NCI-H226 (cell line): ENCODE measurements around the gene KMT2B.
"Not testable (repeated sequence)": the region's sequence is repeated elsewhere in the genome, so short reads cannot be mapped to it uniquely, and the experiment has no call there.

Experiments
- DNase-seq: peaks from one replicate; pipeline ENCODE4 v3.0.0-alpha.2; 2015

Gene KMT2B

GRCh38 chr19:35713506-35713850 lies 4.3 kb upstream of the KMT2B start:
- DNase-seq, result no peak

- no peak for DNase-seq
Observed at GRCh38 chr19:35713904-35714495, 3.8 kb upstream of the KMT2B start.

GRCh38 chr19:35714601-35715354 lies 3.0 kb upstream of the KMT2B start:
- DNase-seq, result no peak

GRCh38 chr19:35715355-35715809 lies 2.4 kb upstream of the KMT2B start:
- no peak for DNase-seq

- DNase-seq, result peak; percentile 36
Observed at GRCh38 chr19:35715981-35716800, 1.6 kb upstream of the KMT2B start.

- DNase-seq, result peak; percentile 79
Observed at GRCh38 chr19:35716801-35717664, 770 bp upstream of the KMT2B start.

- no peak for DNase-seq
Observed at GRCh38 chr19:35718345-35719041, 690 bp downstream of the KMT2B start.

GRCh38 chr19:35719402-35720162 lies 1.8 kb downstream of the KMT2B start:
- DNase-seq, result no peak

- no peak for DNase-seq
Observed at GRCh38 chr19:35720163-35720524, 2.3 kb downstream of the KMT2B start.

- DNase-seq, result no peak
Observed at GRCh38 chr19:35720648-35721047, 2.8 kb downstream of the KMT2B start.

GRCh38 chr19:35721374-35721773 lies 3.6 kb downstream of the KMT2B start:
- no peak for DNase-seq

GRCh38 chr19:35722461-35722860 lies 4.7 kb downstream of the KMT2B start:
- DNase-seq, result no peak

- no peak for DNase-seq
Observed at GRCh38 chr19:35722897-35723296, 5.1 kb downstream of the KMT2B start.

- DNase-seq, result no peak
Observed at GRCh38 chr19:35723671-35724070, 5.9 kb downstream of the KMT2B start.

GRCh38 chr19:35724132-35724531 lies 6.3 kb downstream of the KMT2B start:
- not testable (repeated sequence) for DNase-seq

GRCh38 chr19:35724560-35724959 lies 6.8 kb downstream of the KMT2B start:
- no peak for DNase-seq

- no peak for DNase-seq
Observed at GRCh38 chr19:35725216-35725861, 7.5 kb downstream of the KMT2B start.

GRCh38 chr19:35727053-35727955 lies 9.5 kb downstream of the KMT2B start:
- DNase-seq, result no peak

- no peak for DNase-seq
Observed at GRCh38 chr19:35727956-35728706, 10.3 kb downstream of the KMT2B start.
